Retinal pigment epithelial cell (primary cell): ENCODE data around the gene ANKRD2.

Source experiments
- DNase-seq: peaks from one replicate; pipeline ENCODE4 v3.0.0-alpha.2; 2010; ENCODE audit warnings: low read depth
- H3K4me3 ChIP-seq: 2 replicates; pipeline ENCODE4 v1.5.1; 2011; ENCODE audit warnings: mild to moderate bottlenecking, low read length, control low read depth, moderate library complexity
- CTCF ChIP-seq: conservative IDR thresholded peaks from 2 replicates; pipeline ENCODE4 v1.5.1; 2011; ENCODE audit warnings: low read depth, low read length, control low read depth, inconsistent platforms

The ANKRD2 gene

GRCh38 chr10:97585439-97585811 is 12.8 kb downstream of the ANKRD2 start:
- no peak overlapping the region for H3K4me3 ChIP-seq
- DNase-seq = no peak
- no peak for TF ChIP-seq CTCF

- DNase-seq = no peak
- no peak overlapping the region for H3K4me3 ChIP-seq
- no peak for TF ChIP-seq CTCF
Measured at GRCh38 chr10:97587183-97587582, 14.6 kb downstream of the ANKRD2 start.

- TF ChIP-seq CTCF = no peak
- DNase-seq = no peak
- H3K4me3 ChIP-seq = no peak within 1 kb of the TSS
Measured at GRCh38 chr10:97589479-97589878, 16.9 kb downstream of the ANKRD2 start, which contains the start of gene C10orf62. TSS of gene C10orf62 (plus strand) at chr10:97589721. CDS start at chr10:97589898, 177 bp downstream.

GRCh38 chr10:97590082-97590747 is 17.6 kb downstream of the ANKRD2 start:
- no peak overlapping the region for H3K4me3 ChIP-seq
- no peak for DNase-seq
- TF ChIP-seq CTCF = no peak

- TF ChIP-seq CTCF = no peak
- no peak for DNase-seq
- H3K4me3 ChIP-seq = no peak overlapping the region
Measured at GRCh38 chr10:97590748-97591495, 18.3 kb downstream of the ANKRD2 start.

GRCh38 chr10:97593421-97593820 is 20.8 kb downstream of the ANKRD2 start:
- TF ChIP-seq CTCF = no peak
- H3K4me3 ChIP-seq = no peak overlapping the region

More at GRCh38 chr10:97593421-97593820, 20.8 kb downstream of the ANKRD2 start:
- DNase-seq = no peak
